PC-9 (cell line): Measurements from ENCODE around the gene TMOD1. TPM values are rescaled to one million over a fixed set of nuclear protein-coding genes. Genes with fewer than 3 reads are reported as not detected.

Source experiments
- BruUV-seq: library from RNA; stranded (reverse); fragments of 400-500 nt; replicated peaks from 2 replicates; lab custom pipeline; 2021; lab: Mats Ljungman, UMichigan
- CTCF ChIA-PET: fragments of 300-600 bp; sonication (Branson Sonifier 250); formaldehyde crosslinking; loops from one replicate; lab custom pipeline; 2022; ENCODE audit warnings: antibody characterized with exemption; lab: Charles Lee
- POLR2A ChIA-PET: fragments of 300-600 bp; sonication (Branson Sonifier 250); formaldehyde crosslinking; loops from one replicate; lab custom pipeline; 2022; ENCODE audit warnings: antibody characterized with exemption; ENCODE audit not compliant: unreplicated experiment; lab: Charles Lee
- DNase-seq, 2 experiments: peaks; one replicate each; pipeline versions ENCODE4 v3.0.0 to v3.0.0-alpha.2; 2015 to 2022; ENCODE audit warnings: mixed read lengths in 1 of 2
- H2AFZ ChIP-seq: fragments of 200-600 bp; sonication (generic); 2 replicates; pipeline ENCODE4 v1.8.1; 2017; ENCODE audit warnings: antibody characterized with exemption
- H3F3A ChIP-seq: fragments of 200-600 bp; sonication (generic); 2 replicates; pipeline ENCODE4 v1.8.1; 2017; ENCODE audit warnings: antibody characterized with exemption, mild to moderate bottlenecking, low read depth; ENCODE audit not compliant: insufficient read depth
- H3K27ac ChIP-seq: fragments of 200-600 bp; sonication (generic); 2 replicates; pipeline ENCODE4 v1.6.1; 2016; ENCODE audit warnings: mixed run types
- H3K27me3 ChIP-seq: fragments of 200-600 bp; sonication (generic); 2 replicates; pipeline ENCODE4 v1.6.1; 2016; ENCODE audit warnings: low read depth, mixed run types; ENCODE audit not compliant: insufficient read depth
- H3K36me3 ChIP-seq: fragments of 200-600 bp; sonication (generic); 2 replicates; pipeline ENCODE4 v1.6.1; 2016; ENCODE audit warnings: low read depth, mixed run types
- H3K4me1 ChIP-seq: fragments of 200-600 bp; sonication (generic); replicated peaks from 2 replicates; pipeline ENCODE4 v1.6.1; 2016; ENCODE audit warnings: mixed run types; ENCODE audit not compliant: insufficient read depth
- H3K4me2 ChIP-seq: fragments of 200-600 bp; sonication (generic); 2 replicates; pipeline ENCODE4 v1.6.1; 2017; ENCODE audit warnings: mixed run types
- H3K4me3 ChIP-seq: fragments of 200-600 bp; sonication (generic); 2 replicates; pipeline ENCODE4 v1.6.1; 2016; ENCODE audit warnings: mixed run types
- H3K79me2 ChIP-seq: fragments of 200-600 bp; sonication (generic); 2 replicates; pipeline ENCODE4 v1.6.1; 2017; ENCODE audit warnings: low read depth, mixed run types
- H3K9me2 ChIP-seq: fragments of 200-600 bp; sonication (generic); 2 replicates; pipeline ENCODE4 v1.8.1; 2017; ENCODE audit warnings: mild to moderate bottlenecking; ENCODE audit not compliant: insufficient read depth
- H3K9me3 ChIP-seq: fragments of 200-600 bp; sonication (generic); 2 replicates; pipeline ENCODE4 v1.8.1; 2016; ENCODE audit warnings: low read depth; ENCODE audit not compliant: insufficient read depth
- H4K20me1 ChIP-seq: fragments of 200-600 bp; sonication (generic); 2 replicates; pipeline ENCODE4 v1.8.1; 2017; ENCODE audit not compliant: insufficient read depth
- EZH2 ChIP-seq: fragments of 200-600 bp; sonication (generic); IDR thresholded peaks from 2 replicates; pipeline ENCODE4 v1.8.0; 2017; ENCODE audit warnings: antibody characterized with exemption, low read depth
- intact Hi-C: fragments of 100-400 bp; cut with micrococcal nuclease; formaldehyde crosslinking; loops from one replicate; pipeline ENCODE4 v1.10.0; 2022; ENCODE audit not compliant: unreplicated experiment
- total RNA-seq: library from RNA; stranded (reverse); gene quantifications from 2 replicates; pipeline ENCODE4 v1.2.3, GENCODE V29; 2021
- TF ChIP-seq, protein P1 (sequence below): fragments of 200-600 bp; sonication (generic); conservative IDR thresholded peaks from 2 replicates; pipeline ENCODE4 v1.6.1; 2017; ENCODE audit warnings: mixed run types, antibody characterized with exemption, mild to moderate bottlenecking, moderate library complexity

The TMOD1 gene
- total RNA-seq, 1 experiment from 2014 or later, result 6.8 TPM

DNA sequence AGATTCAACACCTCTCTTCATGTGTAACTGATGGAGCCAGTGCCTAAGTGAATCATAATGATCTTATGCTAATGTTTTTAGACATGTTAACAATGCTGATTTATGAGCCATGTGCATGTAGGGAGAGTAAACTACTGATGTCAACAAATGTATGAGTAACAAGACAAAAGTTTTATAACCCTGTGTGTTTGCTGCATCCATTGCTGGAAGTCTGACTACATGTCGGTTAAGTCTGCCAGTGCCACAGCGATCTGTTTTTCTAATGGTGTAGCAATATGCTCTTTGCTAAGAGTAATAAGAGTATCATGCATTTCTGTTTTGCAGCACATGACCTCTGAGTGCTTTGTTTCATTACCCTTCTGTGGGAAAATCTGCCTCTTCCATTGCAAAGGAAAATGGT is 26.4 kb upstream of the TMOD1 start:
- TF ChIP-seq EZH2, result no peak
- TF ChIP-seq, protein P1, sequence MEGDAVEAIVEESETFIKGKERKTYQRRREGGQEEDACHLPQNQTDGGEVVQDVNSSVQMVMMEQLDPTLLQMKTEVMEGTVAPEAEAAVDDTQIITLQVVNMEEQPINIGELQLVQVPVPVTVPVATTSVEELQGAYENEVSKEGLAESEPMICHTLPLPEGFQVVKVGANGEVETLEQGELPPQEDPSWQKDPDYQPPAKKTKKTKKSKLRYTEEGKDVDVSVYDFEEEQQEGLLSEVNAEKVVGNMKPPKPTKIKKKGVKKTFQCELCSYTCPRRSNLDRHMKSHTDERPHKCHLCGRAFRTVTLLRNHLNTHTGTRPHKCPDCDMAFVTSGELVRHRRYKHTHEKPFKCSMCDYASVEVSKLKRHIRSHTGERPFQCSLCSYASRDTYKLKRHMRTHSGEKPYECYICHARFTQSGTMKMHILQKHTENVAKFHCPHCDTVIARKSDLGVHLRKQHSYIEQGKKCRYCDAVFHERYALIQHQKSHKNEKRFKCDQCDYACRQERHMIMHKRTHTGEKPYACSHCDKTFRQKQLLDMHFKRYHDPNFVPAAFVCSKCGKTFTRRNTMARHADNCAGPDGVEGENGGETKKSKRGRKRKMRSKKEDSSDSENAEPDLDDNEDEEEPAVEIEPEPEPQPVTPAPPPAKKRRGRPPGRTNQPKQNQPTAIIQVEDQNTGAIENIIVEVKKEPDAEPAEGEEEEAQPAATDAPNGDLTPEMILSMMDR, result no peak
- H3K9me2 ChIP-seq, result 0 out of 2 replicates have a peak, but pooled peaks cover 3% of the 10 kb centered on the region
- ChIA-PET POLR2A (no interaction called here), CTCF (no interaction called here)
- H3K27ac ChIP-seq, result no peak overlapping the region
- no peak overlapping the region for H3K4me3 ChIP-seq
- H2AFZ ChIP-seq, result no peak overlapping the region
- no TSS peak for BruUV-seq
- H3K27me3 ChIP-seq, result no peaks in the 10 kb centered on the region
- intact Hi-C loops, result no loop called here
- H3K4me2 ChIP-seq, result no peak overlapping the region
- H4K20me1 ChIP-seq, result no peaks in the 10 kb centered on the region
- H3K36me3 ChIP-seq, result no peaks in the 10 kb centered on the region
- H3K79me2 ChIP-seq, result no peaks in the 10 kb centered on the region
- peaks cover 3% of the 10 kb centered on the region; the same call in 1 of the 2 replicates for H3F3A ChIP-seq
- H3K4me1 ChIP-seq, result no peaks in the 10 kb centered on the region
- no peak for DNase-seq
- no peaks in the 10 kb centered on the region for H3K9me3 ChIP-seq

GRCh38 chr9:97478301-97478981 is 23.0 kb upstream of the TMOD1 start:
- no peaks in the 10 kb centered on the region for H3K4me1 ChIP-seq
- peaks cover 3% of the 10 kb centered on the region; the same call in 1 of the 2 replicates for H3K9me3 ChIP-seq
- intact Hi-C loops, result no loop called here
- no peaks in the 10 kb centered on the region; the same call in 1 of the 2 replicates for H3K36me3 ChIP-seq
- no peak overlapping the region for H3K4me2 ChIP-seq
- ChIA-PET CTCF (interaction anchor here (1.3 kb wide), 1 partner anchor 120 kb away, joined by 6 read pairs; no protein-coding TSS in a partner anchor), POLR2A (no interaction called here)
- H3K4me3 ChIP-seq, result no peak overlapping the region
- no peak overlapping the region for H2AFZ ChIP-seq
- DNase-seq, result no peak
- H3K9me2 ChIP-seq, result 0 out of 2 replicates have a peak, but pooled peaks cover 3% of the 10 kb centered on the region
- H3K27me3 ChIP-seq, result no peaks in the 10 kb centered on the region
- no peaks in the 10 kb centered on the region for H4K20me1 ChIP-seq
- BruUV-seq, result no TSS peak
- H3K79me2 ChIP-seq, result no peaks in the 10 kb centered on the region
- TF ChIP-seq EZH2, result no peak
- peaks cover 3% of the 10 kb centered on the region; the same call in 1 of the 2 replicates for H3F3A ChIP-seq
- H3K27ac ChIP-seq, result no peak overlapping the region

DNA sequence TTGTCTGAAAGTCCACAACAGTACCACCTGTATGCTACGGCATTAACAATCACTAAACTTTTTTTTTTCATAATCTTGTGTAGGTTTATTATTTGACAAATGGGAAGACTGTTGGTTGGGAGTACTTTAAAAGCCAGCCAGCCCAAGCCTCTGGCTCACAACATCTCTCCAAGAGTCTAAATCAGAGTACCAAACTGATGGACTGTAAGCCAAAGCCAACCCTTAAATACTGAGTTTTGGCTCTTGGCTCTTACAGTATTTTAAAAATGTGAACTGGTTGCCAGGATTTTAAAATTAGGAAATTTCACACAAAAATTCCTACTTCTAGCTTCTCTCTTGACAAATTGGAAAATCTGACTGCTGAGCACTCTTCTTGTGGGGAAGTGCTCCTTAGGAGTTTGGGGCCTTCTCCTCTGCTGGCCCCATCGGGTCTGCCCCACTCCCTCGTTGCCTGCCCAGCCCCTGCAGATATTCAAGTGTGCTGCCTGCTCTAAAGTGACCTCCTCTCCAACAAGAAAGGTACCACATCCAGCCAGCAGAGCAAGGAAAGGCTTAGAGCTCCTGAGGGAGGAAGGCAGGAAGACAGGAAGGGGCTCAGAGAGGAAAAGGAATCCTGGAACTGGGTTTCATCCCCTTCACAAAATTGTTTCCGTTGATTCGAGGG is 21.8 kb upstream of the TMOD1 start:
- Histone ChIP-seq H2AFZ (no peak overlapping the region), H3K27me3 (no peaks in the 10 kb centered on the region), H3K9me2 (0 out of 2 replicates have a peak, but pooled peaks cover 3% of the 10 kb centered on the region), H3F3A (peaks cover 3% of the 10 kb centered on the region; the same call in 1 of the 2 replicates), H3K79me2 (no peaks in the 10 kb centered on the region), H3K27ac (no peak overlapping the region), H3K9me3 (peaks cover 3% of the 10 kb centered on the region; the same call in 1 of the 2 replicates), H3K36me3 (no peaks in the 10 kb centered on the region; the same call in 1 of the 2 replicates), H3K4me3 (no peak overlapping the region), H4K20me1 (no peaks in the 10 kb centered on the region), H3K4me1 (no peaks in the 10 kb centered on the region), H3K4me2 (no peak overlapping the region)
- no peak for TF ChIP-seq EZH2
- TF ChIP-seq, protein P1, result no peak
- ChIA-PET CTCF (interaction anchor here (1.0 kb wide), 1 partner anchor 10 kb away, joined by 3 read pairs; no protein-coding TSS in a partner anchor), POLR2A (no interaction called here)
- intact Hi-C loops, result no loop called here
- BruUV-seq, result no TSS peak
- DNase-seq, result no peak
